ENCODE results near the gene TTLL6.

- TF ChIP-seq CTCF (IDR thresholded peaks at IDR 0.05) (no peak), POLR2A (IDR thresholded peaks at IDR 0.05) (no peak)
These were observed 101.3 kb downstream of the TTLL6 start for GRCh38 chr17:48715496-48716399.

Data from body of pancreas (tissue), 4 donors.